ENCODE measurements around the gene COX6A1.

COX6A1 gene

DNA sequence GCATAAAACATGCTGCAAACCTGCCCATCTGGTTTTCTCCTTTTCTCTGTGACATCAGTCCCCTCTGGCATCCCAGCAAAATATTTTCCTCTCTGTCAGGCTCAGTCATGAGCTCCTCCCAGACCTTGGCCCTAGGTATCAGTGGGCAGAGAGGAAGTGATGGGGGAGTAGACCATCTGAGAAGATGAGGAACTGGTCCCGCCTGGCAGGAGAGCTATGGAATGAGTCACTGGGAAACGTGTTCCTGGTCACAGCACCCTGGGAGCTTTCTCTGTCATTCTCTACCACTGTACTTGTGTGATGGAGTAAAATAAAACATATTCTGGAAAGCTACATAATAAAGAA lies 36.7 kb downstream of the COX6A1 start:
- H3K4me3 ChIP-seq (ENCODE audit: low read depth, low read length), result no peak overlapping the region
- CTCF ChIA-PET, result interaction anchor here (1.0 to 13.2 kb wide), 11 partner anchors 9 to 175 kb away, joined by 3 to 152 read pairs (median 4); partner anchors contain the start of gene DYNLL1
- no peak for DNase-seq (ENCODE audit: low read depth, low spot score)
- TF ChIP-seq, protein P1, sequence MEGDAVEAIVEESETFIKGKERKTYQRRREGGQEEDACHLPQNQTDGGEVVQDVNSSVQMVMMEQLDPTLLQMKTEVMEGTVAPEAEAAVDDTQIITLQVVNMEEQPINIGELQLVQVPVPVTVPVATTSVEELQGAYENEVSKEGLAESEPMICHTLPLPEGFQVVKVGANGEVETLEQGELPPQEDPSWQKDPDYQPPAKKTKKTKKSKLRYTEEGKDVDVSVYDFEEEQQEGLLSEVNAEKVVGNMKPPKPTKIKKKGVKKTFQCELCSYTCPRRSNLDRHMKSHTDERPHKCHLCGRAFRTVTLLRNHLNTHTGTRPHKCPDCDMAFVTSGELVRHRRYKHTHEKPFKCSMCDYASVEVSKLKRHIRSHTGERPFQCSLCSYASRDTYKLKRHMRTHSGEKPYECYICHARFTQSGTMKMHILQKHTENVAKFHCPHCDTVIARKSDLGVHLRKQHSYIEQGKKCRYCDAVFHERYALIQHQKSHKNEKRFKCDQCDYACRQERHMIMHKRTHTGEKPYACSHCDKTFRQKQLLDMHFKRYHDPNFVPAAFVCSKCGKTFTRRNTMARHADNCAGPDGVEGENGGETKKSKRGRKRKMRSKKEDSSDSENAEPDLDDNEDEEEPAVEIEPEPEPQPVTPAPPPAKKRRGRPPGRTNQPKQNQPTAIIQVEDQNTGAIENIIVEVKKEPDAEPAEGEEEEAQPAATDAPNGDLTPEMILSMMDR (IDR thresholded peaks at IDR 0.05; ENCODE audit: insufficient read depth, low read length, missing control alignments), result no peak
- POLR2A ChIA-PET, result interaction anchor here (0.8 to 1.8 kb wide), 3 partner anchors 21 to 41 kb away, joined by 3 to 5 read pairs (median 4); partner anchors contain the start of gene DYNLL1

DNA sequence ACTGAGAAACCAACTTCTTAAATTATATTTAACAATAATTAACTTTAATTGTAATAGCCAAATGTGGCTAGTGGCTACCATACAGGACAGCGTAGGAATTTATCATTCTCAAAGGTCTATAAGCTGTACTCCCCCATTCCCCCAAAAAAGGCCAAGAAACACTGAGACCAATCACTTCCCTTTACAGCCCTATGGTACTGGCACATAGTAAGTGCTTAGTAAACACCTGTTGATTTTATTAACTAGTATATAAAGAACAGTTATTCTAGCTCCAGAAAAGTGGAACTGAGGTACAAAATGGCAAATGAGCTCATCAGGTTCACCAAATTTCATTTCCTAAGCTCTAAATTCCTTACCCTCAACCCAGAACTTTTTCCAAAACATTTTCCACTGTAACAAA lies 37.7 kb downstream of the COX6A1 start:
- no peak for DNase-seq (ENCODE audit: low read depth, low spot score)
- TF ChIP-seq, protein P1 (IDR thresholded peaks at IDR 0.05; ENCODE audit: insufficient read depth, low read length, missing control alignments), result no peak
- H3K4me3 ChIP-seq (ENCODE audit: low read depth, low read length), result no peak overlapping the region
- CTCF ChIA-PET, result interaction anchor here (1.3 to 13.2 kb wide), 6 partner anchors 10 to 36 kb away, joined by 3 to 152 read pairs (median 6); partner anchors contain the start of gene DYNLL1
- POLR2A ChIA-PET, result interaction anchor here (1.6 kb wide), 1 partner anchor 20 kb away, joined by 3 read pairs; the partner anchor contains the start of gene DYNLL1

DNA sequence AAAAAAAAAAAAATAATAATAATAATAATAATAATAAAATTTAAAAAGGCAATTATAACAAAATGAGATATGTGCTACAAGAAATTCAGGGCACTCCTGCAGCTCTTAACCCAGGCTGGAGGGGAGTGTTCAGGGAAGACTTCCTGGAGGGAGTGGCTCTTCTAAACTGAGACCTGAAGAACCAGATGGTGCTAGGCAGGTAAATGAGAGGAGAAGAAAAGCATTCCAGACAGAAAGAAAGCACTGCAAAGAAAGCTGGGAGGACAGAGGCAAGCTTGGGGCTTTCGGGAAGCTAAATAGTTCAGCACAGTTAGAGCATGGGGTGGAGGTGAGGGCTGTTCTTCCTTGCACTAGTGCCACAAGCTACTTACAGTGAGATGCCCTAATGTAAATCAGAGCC lies 41.5 kb downstream of the COX6A1 start:
- TF ChIP-seq, protein P1 (IDR thresholded peaks at IDR 0.05; ENCODE audit: insufficient read depth, low read length, missing control alignments), result no peak
- POLR2A ChIA-PET, result no interaction called here
- CTCF ChIA-PET, result interaction anchor here (0.9 to 3.1 kb wide), 5 partner anchors 9 to 18 kb away, joined by 3 to 17 read pairs (median 4); partner anchors contain the start of gene SRSF9

DNA sequence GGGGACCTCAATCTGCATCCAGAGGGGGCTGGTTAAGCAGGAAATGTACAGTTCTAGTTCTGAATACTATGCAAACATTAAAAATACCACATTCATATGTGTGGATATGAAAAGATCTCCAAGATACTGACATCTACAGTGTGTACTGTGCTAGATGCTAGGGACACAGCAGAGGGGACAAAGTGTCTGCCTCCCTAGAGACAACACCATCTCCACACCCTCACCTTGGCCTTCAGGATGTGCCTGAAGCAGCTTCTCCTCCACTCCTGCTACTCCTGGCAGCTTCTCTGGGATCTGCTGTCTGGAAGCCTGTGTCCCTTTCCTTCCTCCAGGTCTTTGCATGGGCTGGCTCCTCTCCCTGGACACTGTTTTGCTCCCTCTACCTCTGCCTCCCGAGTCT lies 42.3 kb downstream of the COX6A1 start:
- H3K4me3 ChIP-seq (ENCODE audit: low read depth, low read length), result no peak overlapping the region
- POLR2A ChIA-PET, result no interaction called here
- CTCF ChIA-PET, result interaction anchor here (0.9 to 2.6 kb wide), 3 partner anchors 9 to 17 kb away, joined by 3 to 17 read pairs (median 3); partner anchors contain the start of gene SRSF9
- TF ChIP-seq, protein P1 (IDR thresholded peaks at IDR 0.05; ENCODE audit: insufficient read depth, low read length, missing control alignments), result no peak
- no peak for DNase-seq (ENCODE audit: low read depth, low spot score)

More for the DNA sequence above, 41.5 kb downstream of the COX6A1 start:
- no peak overlapping the region for H3K4me3 ChIP-seq (ENCODE audit: low read depth, low read length)
- no peak for DNase-seq (ENCODE audit: low read depth, low spot score)

DNA sequence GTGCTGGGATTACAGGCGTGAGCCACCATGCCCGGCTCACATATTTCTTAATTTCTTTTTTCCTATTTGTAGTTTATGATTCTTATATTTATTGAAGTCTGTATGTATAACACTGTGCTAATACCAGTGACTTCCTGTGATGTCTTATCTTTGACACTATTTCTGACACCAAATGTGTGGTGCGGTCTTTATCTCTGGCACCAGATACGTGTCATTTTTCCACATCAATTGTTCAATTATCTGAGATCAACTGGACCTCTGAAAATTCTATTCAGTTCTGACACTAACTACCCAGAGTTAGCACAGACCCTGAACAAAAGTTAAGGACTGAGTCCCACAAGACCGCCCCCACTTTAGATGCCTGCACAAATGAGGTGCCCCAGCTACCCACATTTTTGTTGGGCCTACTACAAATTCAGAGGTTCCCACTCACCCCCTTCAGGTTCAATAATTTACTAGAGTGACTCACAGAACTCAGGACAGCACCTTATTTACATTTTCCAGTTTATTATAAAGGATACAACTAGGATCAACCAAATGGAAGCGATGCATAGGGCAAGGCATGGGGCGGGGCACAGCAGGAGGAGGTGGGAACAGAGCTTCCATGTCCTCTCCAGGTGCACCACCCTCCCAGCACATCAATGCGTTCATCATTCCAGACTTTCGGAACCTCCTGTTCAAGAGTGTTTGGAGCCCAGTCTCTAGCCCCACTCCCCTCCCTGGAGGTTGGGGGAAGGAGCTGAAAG lies 43.3 kb downstream of the COX6A1 start:
- TF ChIP-seq, protein P1 (IDR thresholded peaks at IDR 0.05; ENCODE audit: insufficient read depth, low read length, missing control alignments), result no peak
- no peak overlapping the region for H3K4me3 ChIP-seq (ENCODE audit: low read depth, low read length)
- ChIA-PET POLR2A (no interaction called here), CTCF (interaction anchor here (1.4 kb wide), 1 partner anchor 11 kb away, joined by 8 read pairs; no protein-coding TSS in a partner anchor)
- no peak for DNase-seq (ENCODE audit: low read depth, low spot score)

DNA sequence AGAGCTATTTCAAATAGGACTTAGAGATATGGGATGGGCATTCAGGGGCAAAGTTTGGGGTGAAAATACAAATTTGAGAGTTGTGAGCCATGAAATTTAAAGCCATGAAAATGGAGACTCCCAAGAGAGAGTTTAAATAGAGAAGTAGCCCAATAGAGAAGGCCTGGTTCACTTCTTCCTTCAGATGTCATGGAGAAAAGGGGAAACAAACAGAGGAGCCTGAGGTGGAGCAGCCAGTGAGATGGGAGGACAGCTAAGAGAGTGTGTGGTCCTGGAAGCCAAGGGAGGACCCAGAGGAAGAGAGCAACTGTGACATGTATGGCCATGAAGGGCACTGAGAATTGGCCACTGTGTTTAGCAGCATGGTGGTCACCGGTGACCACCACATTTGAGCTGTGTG lies 45.7 kb downstream of the COX6A1 start:
- no peak for DNase-seq (ENCODE audit: low read depth, low spot score)
- no peak overlapping the region for H3K4me3 ChIP-seq (ENCODE audit: low read depth, low read length)
- ChIA-PET CTCF (interaction anchor here (1.5 to 2.1 kb wide), 2 partner anchors 9 to 14 kb away, joined by 8 to 12 read pairs; partner anchors contain the start of gene SRSF9), POLR2A (no interaction called here)
- TF ChIP-seq, protein P1 (IDR thresholded peaks at IDR 0.05; ENCODE audit: insufficient read depth, low read length, missing control alignments), result no peak

All from AG04449 (cell line).